Measurements from ENCODE around the gene KIF11. TPM values are rescaled to one million over a fixed set of nuclear protein-coding genes. Genes with fewer than 3 reads are reported as not detected.

The KIF11 gene
- total and polyA plus RNA-seq, 2 of the 13 experiments (the other 11 are each of a cell fraction or from before 2014, with no cell fraction given), result 8.7 to 38.4 TPM

DNA sequence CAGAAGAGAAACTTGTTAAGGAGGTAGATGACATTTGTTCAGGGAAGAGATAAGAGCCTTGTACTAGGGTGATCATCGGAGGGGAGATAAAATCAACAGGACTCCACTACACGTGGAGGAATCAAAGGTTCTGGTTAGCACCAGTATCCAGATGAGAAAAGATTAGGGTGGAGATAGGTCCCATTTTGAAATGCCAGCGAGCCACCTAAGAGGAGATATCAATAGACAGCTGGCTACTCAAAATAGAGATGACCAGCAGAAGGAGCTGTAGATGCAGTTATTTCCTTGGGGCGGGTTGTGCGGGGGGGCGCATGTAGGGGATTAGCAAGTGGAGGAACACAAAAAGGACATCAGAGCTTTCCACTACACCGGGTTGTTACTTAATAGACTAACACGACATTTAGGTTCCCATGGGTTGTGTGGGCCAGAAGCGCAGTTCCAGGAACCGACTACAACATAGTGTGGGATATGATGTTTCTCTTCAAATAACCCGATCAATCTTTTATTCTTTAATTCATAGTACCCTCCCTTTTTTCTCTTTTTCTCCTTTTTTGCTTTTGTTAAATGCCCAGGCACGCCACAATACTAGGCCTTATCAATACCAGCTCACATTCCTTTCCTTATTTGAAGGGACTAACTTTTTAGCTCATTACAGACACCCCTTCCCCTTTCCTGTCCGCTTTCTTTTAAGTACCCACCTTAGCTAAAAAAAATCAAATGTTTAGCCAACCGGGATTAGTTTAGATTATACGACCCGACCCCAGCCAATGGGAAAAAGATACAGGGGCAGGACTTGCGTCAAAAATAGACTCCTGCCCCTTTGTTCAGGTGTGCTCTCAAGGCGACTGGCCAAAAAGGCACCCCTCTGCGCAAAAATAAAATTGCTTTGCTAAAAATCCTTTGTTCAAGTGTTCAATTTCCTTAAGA lies 2.0 kb upstream of the KIF11 start (continued):
- TF ChIP-seq, protein P1, sequence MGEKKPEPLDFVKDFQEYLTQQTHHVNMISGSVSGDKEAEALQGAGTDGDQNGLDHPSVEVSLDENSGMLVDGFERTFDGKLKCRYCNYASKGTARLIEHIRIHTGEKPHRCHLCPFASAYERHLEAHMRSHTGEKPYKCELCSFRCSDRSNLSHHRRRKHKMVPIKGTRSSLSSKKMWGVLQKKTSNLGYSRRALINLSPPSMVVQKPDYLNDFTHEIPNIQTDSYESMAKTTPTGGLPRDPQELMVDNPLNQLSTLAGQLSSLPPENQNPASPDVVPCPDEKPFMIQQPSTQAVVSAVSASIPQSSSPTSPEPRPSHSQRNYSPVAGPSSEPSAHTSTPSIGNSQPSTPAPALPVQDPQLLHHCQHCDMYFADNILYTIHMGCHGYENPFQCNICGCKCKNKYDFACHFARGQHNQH (CRISPR knock-in tag; IDR thresholded peaks at IDR 0.05), result no peak
- TF ChIP-seq, protein P2, sequence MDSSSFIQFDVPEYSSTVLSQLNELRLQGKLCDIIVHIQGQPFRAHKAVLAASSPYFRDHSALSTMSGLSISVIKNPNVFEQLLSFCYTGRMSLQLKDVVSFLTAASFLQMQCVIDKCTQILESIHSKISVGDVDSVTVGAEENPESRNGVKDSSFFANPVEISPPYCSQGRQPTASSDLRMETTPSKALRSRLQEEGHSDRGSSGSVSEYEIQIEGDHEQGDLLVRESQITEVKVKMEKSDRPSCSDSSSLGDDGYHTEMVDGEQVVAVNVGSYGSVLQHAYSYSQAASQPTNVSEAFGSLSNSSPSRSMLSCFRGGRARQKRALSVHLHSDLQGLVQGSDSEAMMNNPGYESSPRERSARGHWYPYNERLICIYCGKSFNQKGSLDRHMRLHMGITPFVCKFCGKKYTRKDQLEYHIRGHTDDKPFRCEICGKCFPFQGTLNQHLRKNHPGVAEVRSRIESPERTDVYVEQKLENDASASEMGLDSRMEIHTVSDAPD (CRISPR knock-in tag; IDR thresholded peaks at IDR 0.05), result no peak
- TF ChIP-seq, protein P3, sequence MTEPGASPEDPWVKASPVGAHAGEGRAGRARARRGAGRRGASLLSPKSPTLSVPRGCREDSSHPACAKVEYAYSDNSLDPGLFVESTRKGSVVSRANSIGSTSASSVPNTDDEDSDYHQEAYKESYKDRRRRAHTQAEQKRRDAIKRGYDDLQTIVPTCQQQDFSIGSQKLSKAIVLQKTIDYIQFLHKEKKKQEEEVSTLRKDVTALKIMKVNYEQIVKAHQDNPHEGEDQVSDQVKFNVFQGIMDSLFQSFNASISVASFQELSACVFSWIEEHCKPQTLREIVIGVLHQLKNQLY (CRISPR knock-in tag; IDR thresholded peaks at IDR 0.05), result no peak
- TF ChIP-seq NFRKB (IDR thresholded peaks at IDR 0.05), result no peak
- TF ChIP-seq, protein P4, sequence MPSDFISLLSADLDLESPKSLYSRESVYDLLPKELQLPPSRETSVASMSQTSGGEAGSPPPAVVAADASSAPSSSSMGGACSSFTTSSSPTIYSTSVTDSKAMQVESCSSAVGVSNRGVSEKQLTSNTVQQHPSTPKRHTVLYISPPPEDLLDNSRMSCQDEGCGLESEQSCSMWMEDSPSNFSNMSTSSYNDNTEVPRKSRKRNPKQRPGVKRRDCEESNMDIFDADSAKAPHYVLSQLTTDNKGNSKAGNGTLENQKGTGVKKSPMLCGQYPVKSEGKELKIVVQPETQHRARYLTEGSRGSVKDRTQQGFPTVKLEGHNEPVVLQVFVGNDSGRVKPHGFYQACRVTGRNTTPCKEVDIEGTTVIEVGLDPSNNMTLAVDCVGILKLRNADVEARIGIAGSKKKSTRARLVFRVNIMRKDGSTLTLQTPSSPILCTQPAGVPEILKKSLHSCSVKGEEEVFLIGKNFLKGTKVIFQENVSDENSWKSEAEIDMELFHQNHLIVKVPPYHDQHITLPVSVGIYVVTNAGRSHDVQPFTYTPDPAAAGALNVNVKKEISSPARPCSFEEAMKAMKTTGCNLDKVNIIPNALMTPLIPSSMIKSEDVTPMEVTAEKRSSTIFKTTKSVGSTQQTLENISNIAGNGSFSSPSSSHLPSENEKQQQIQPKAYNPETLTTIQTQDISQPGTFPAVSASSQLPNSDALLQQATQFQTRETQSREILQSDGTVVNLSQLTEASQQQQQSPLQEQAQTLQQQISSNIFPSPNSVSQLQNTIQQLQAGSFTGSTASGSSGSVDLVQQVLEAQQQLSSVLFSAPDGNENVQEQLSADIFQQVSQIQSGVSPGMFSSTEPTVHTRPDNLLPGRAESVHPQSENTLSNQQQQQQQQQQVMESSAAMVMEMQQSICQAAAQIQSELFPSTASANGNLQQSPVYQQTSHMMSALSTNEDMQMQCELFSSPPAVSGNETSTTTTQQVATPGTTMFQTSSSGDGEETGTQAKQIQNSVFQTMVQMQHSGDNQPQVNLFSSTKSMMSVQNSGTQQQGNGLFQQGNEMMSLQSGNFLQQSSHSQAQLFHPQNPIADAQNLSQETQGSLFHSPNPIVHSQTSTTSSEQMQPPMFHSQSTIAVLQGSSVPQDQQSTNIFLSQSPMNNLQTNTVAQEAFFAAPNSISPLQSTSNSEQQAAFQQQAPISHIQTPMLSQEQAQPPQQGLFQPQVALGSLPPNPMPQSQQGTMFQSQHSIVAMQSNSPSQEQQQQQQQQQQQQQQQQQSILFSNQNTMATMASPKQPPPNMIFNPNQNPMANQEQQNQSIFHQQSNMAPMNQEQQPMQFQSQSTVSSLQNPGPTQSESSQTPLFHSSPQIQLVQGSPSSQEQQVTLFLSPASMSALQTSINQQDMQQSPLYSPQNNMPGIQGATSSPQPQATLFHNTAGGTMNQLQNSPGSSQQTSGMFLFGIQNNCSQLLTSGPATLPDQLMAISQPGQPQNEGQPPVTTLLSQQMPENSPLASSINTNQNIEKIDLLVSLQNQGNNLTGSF (CRISPR knock-in tag; IDR thresholded peaks at IDR 0.05), result no peak
- no peak for TF ChIP-seq ZNF550 (CRISPR knock-in tag; IDR thresholded peaks at IDR 0.05; ENCODE audit: borderline replicate concordance)
- TF ChIP-seq ZNF616 (CRISPR knock-in tag; IDR thresholded peaks at IDR 0.05; ENCODE audit: low read depth), result no peak
- TF ChIP-seq SETDB1 (CRISPR knock-in tag; IDR thresholded peaks at IDR 0.05; ENCODE audit: borderline replicate concordance), result no peak
- no peak for TF ChIP-seq MZF1 (CRISPR knock-in tag; IDR thresholded peaks at IDR 0.05; ENCODE audit: borderline replicate concordance)
- peak; percentile 30; the same call in 1 of the 2 replicates for TF ChIP-seq ZNF317 (CRISPR knock-in tag; IDR thresholded peaks at IDR 0.05)
- no peak for TF ChIP-seq ZNF350 (CRISPR knock-in tag; IDR thresholded peaks at IDR 0.05; ENCODE audit: borderline replicate concordance, low read depth)
- TF ChIP-seq, protein P5, sequence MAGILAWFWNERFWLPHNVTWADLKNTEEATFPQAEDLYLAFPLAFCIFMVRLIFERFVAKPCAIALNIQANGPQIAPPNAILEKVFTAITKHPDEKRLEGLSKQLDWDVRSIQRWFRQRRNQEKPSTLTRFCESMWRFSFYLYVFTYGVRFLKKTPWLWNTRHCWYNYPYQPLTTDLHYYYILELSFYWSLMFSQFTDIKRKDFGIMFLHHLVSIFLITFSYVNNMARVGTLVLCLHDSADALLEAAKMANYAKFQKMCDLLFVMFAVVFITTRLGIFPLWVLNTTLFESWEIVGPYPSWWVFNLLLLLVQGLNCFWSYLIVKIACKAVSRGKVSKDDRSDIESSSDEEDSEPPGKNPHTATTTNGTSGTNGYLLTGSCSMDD (CRISPR knock-in tag; IDR thresholded peaks at IDR 0.05), result no peak
- TF ChIP-seq MEIS2 (CRISPR knock-in tag; IDR thresholded peaks at IDR 0.05), result no peak
- TF ChIP-seq, protein P6, sequence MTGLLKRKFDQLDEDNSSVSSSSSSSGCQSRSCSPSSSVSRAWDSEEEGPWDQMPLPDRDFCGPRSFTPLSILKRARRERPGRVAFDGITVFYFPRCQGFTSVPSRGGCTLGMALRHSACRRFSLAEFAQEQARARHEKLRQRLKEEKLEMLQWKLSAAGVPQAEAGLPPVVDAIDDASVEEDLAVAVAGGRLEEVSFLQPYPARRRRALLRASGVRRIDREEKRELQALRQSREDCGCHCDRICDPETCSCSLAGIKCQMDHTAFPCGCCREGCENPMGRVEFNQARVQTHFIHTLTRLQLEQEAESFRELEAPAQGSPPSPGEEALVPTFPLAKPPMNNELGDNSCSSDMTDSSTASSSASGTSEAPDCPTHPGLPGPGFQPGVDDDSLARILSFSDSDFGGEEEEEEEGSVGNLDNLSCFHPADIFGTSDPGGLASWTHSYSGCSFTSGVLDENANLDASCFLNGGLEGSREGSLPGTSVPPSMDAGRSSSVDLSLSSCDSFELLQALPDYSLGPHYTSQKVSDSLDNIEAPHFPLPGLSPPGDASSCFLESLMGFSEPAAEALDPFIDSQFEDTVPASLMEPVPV (CRISPR knock-in tag; IDR thresholded peaks at IDR 0.05), result no peak
- TF ChIP-seq KAT2B (IDR thresholded peaks at IDR 0.05; ENCODE audit: borderline replicate concordance, low read depth, low read length), result no peak
- TF ChIP-seq ZFP90 (CRISPR knock-in tag; IDR thresholded peaks at IDR 0.05; ENCODE audit: borderline replicate concordance), result no peak
- peak; percentile 30; the same call in 1 of the 2 replicates for TF ChIP-seq SMC3 (IDR thresholded peaks at IDR 0.05; ENCODE audit: low read length)

All from HepG2 (cell line).